ENCODE data around the gene IRF3. TPM values are rescaled to one million over a fixed set of nuclear protein-coding genes. Genes with fewer than 3 reads are reported as not detected.
"Not testable (repeated sequence)": the region's sequence is repeated elsewhere in the genome, so short reads cannot be mapped to it uniquely, and the experiment has no call there.

The IRF3 gene
- total RNA-seq, 4 donors from 2014 or later: 38.8 to 61.7 (median 56.7) TPM

GRCh38 chr19:49637821-49638738 lies 27.6 kb downstream of the IRF3 start:
- no peaks in the 10 kb centered on the region for H3K27me3 ChIP-seq
- peak overlapping the region; percentile 69 to 97 (median 76) for H3K4me3 ChIP-seq
- DNase-seq (ENCODE audit: extremely low spot score): peak; percentile 95
- intact Hi-C loops (cut with DNase I): loop anchor here (2.0 kb wide), 1 partner anchor 45 kb away; no protein-coding TSS in a partner anchor
- H3K4me1 ChIP-seq: peaks cover 43 to 62% (median 58%) of the 10 kb centered on the region in 4 donors
- TF ChIP-seq, protein P1, sequence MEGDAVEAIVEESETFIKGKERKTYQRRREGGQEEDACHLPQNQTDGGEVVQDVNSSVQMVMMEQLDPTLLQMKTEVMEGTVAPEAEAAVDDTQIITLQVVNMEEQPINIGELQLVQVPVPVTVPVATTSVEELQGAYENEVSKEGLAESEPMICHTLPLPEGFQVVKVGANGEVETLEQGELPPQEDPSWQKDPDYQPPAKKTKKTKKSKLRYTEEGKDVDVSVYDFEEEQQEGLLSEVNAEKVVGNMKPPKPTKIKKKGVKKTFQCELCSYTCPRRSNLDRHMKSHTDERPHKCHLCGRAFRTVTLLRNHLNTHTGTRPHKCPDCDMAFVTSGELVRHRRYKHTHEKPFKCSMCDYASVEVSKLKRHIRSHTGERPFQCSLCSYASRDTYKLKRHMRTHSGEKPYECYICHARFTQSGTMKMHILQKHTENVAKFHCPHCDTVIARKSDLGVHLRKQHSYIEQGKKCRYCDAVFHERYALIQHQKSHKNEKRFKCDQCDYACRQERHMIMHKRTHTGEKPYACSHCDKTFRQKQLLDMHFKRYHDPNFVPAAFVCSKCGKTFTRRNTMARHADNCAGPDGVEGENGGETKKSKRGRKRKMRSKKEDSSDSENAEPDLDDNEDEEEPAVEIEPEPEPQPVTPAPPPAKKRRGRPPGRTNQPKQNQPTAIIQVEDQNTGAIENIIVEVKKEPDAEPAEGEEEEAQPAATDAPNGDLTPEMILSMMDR (IDR thresholded peaks at IDR 0.05): no peak
- peak; percentile 75 to 79 for TF ChIP-seq POLR2AphosphoS5 (IDR thresholded peaks at IDR 0.05)
- TF ChIP-seq POLR2A (IDR thresholded peaks at IDR 0.05; ENCODE audit: low read depth): no peak
- 6% methylated on average over 18 of the region's 19 CpGs for WGBS
- peak overlapping the region; percentile 98 to 100 (median 98) for H3K27ac ChIP-seq (replicated peaks in 1 of 4)
- no peaks in the 10 kb centered on the region for H3K9me3 ChIP-seq
- H3K36me3 ChIP-seq: peaks cover 4 to 27% (median 24%) of the 10 kb centered on the region in 4 donors

- Histone ChIP-seq H3K27ac (replicated peaks in 1 of 4) (peak overlapping the region; percentile 21 to 65 (median 34)), H3K4me3 (no peak overlapping the region), H3K4me1 (peaks cover 44 to 60% (median 56%) of the 10 kb centered on the region in 4 donors), H3K36me3 (peaks cover 4 to 27% (median 24%) of the 10 kb centered on the region in 4 donors), H3K9me3 (no peaks in the 10 kb centered on the region), H3K27me3 (no peaks in the 10 kb centered on the region)
- DNase-seq (ENCODE audit: extremely low spot score): no peak
- intact Hi-C loops (cut with DNase I): no loop called here
- WGBS: 74% methylated on average over 28 of the region's 30 CpGs
- TF ChIP-seq POLR2A (IDR thresholded peaks at IDR 0.05; ENCODE audit: low read depth) (no peak), POLR2AphosphoS5 (IDR thresholded peaks at IDR 0.05) (no peak), EP300 (IDR thresholded peaks at IDR 0.05) (no peak)
- TF ChIP-seq, protein P1 (IDR thresholded peaks at IDR 0.05): no peak
Measured at GRCh38 chr19:49636233-49636932, 29.3 kb downstream of the IRF3 start.

GRCh38 chr19:49635530-49636232 lies 30.0 kb downstream of the IRF3 start:
- peaks cover 4 to 27% (median 24%) of the 10 kb centered on the region in 4 donors for H3K36me3 ChIP-seq
- H3K27me3 ChIP-seq: no peaks in the 10 kb centered on the region
- no peak overlapping the region for H3K4me3 ChIP-seq
- no peak for DNase-seq (ENCODE audit: extremely low spot score)
- WGBS: 58% methylated on average over 23 of the region's 24 CpGs
- TF ChIP-seq EP300 (IDR thresholded peaks at IDR 0.05): no peak
- TF ChIP-seq, protein P1 (IDR thresholded peaks at IDR 0.05): no peak
- no peak for TF ChIP-seq POLR2AphosphoS5 (IDR thresholded peaks at IDR 0.05)
- no peak for TF ChIP-seq POLR2A (IDR thresholded peaks at IDR 0.05; ENCODE audit: low read depth)
- intact Hi-C loops (cut with DNase I): no loop called here
- no peaks in the 10 kb centered on the region for H3K9me3 ChIP-seq
- peak overlapping the region; percentile 21 to 65 (median 34) for H3K27ac ChIP-seq (replicated peaks in 1 of 4)
- H3K4me1 ChIP-seq: peaks cover 49 to 60% (median 56%) of the 10 kb centered on the region in 4 donors

DNA sequence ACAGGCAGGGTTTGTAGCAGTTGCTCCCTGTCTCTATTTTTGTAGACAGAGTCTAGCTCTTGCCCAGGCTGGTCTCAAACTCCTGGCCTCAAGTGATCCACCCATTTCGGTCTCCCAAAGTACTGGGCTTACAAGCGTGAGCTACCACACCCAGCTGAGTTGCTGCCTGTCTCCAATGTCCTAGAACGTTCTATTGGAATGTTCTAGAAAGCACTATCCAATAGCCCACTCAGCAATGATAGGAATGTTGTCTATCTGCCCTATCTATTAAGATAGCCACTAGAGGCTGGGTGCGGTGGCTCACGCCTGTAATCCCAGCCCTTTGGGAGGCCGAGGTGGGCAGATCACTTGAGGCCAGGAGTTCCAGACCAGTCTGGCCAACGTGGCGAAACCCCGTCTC lies 32.4 kb downstream of the IRF3 start:
- H3K9me3 ChIP-seq; H3K27ac ChIP-seq (replicated peaks in 1 of 4); H3K27me3 ChIP-seq; intact Hi-C loops (cut with DNase I); H3K4me3 ChIP-seq; DNase-seq (ENCODE audit: extremely low spot score): not testable (repeated sequence)
- peak in 1 of 2 donors; percentile 16 for TF ChIP-seq POLR2AphosphoS5 (IDR thresholded peaks at IDR 0.05)
- peaks cover 4 to 32% (median 24%) of the 10 kb centered on the region in 4 donors for H3K36me3 ChIP-seq
- WGBS: 80% methylated on average over 9 of the region's 9 CpGs
- H3K4me1 ChIP-seq: peaks cover 39 to 61% (median 57%) of the 10 kb centered on the region in 4 donors

Data from esophagus muscularis mucosa (tissue), 4 donors.